K562 (cell line): ENCODE measurements around the gene GMPR. TPM values are rescaled to one million over a fixed set of nuclear protein-coding genes. Genes with fewer than 3 reads are reported as not detected.

Experiments used
- KLF1 ChIP-seq: fragments of 450-650 bp; IDR thresholded peaks from 2 replicates; pipeline ENCODE4 v1.6.1; 2016; ENCODE audit warnings: missing genetic modification characterization, missing compliant biosample characterization
- SIX5 ChIP-seq, 2 experiments: IDR thresholded peaks; 2 replicates each; pipeline ENCODE4 v1.6.1; 2011; ENCODE audit warnings: low read length in 2 of 2, borderline replicate concordance in 1 of 2, low read depth in 1 of 2, mild to moderate bottlenecking in 1 of 2, moderate library complexity in 1 of 2; ENCODE audit not compliant: insufficient read depth in 1 of 2
- STAT5A ChIP-seq: IDR thresholded peaks from 2 replicates; pipeline ENCODE4 v1.6.1; 2012; ENCODE audit warnings: low read length, inconsistent platforms, borderline replicate concordance
- ZNF174 ChIP-seq: fragments of 250-450 bp; sonication (Bioruptor Pico); IDR thresholded peaks from 2 replicates; pipeline ENCODE4 v1.4.0; 2020; ENCODE audit warnings: mild to moderate bottlenecking
- ZNF212 ChIP-seq: fragments of 450-650 bp; formaldehyde crosslinking; IDR thresholded peaks from 2 replicates; pipeline ENCODE4 v1.4.0; 2020; ENCODE audit warnings: mild to moderate bottlenecking
- polyA plus RNA-seq, 8 experiments: library from polyadenylated mRNA; depleted of rRNA in 4 of 8; stranded (reverse) in 5 of 8; unstranded in 3 of 8; fragments of >200 nt; fragmentation: Nextera tagmentation in 2 of 8; fragmentation: Illumina TruSeq in 1 of 8; extraction: Ambion mirVana in 2 of 8; extraction: Trizol in 1 of 8; gene quantifications; 2 replicates each; pipeline versions ENCODE4 v1.2.1 to v1.2.3, GENCODE V29; 2011 to 2014; ENCODE audit warnings: inconsistent platforms in 1 of 8, missing spikeins in 1 of 8
- total RNA-seq, 7 experiments: library from RNA; depleted of rRNA in 6 of 7; stranded (reverse); fragments of >200 nt in 6 of 7; fragmentation: Illumina TruSeq in 2 of 7; extraction: Trizol in 2 of 7; gene quantifications; 2 replicates each; pipeline versions ENCODE4 v1.2.1 to v1.2.3, GENCODE V29; 2011 to 2021; ENCODE audit warnings: low replicate concordance in 1 of 7
- TF ChIP-seq, protein P1 (sequence below): fragments of 200-800 bp; sonication (Bioruptor generic); IDR thresholded peaks from 2 replicates; pipeline ENCODE4 v1.6.1; 2017; ENCODE audit warnings: missing genetic modification characterization, missing compliant biosample characterization
- TF ChIP-seq, protein P2 (sequence below): fragments of 450-650 bp; IDR thresholded peaks from 2 replicates; pipeline ENCODE4 v1.6.1; 2017; ENCODE audit warnings: antibody characterized with exemption, mild to moderate bottlenecking
- TF ChIP-seq, protein P3 (sequence below): IDR thresholded peaks from 2 replicates; pipeline ENCODE4 v1.6.1; 2016; ENCODE audit warnings: missing genetic modification characterization, missing compliant biosample characterization
- TF ChIP-seq, protein P4 (sequence below), 2 experiments: fragments of 250-450 bp in 1 of 2; fragments of 450-650 bp in 1 of 2; sonication (Bioruptor Pico) in 1 of 2; IDR thresholded peaks; 2 replicates each; pipeline versions ENCODE4 v1.6.1 to v1.8.0; 2016 to 2021; ENCODE audit warnings: mild to moderate bottlenecking in 2 of 2, moderate library complexity in 2 of 2, missing compliant biosample characterization in 1 of 2, missing genetic modification characterization in 1 of 2
- TF ChIP-seq, protein P5 (sequence below): fragments of 450-650 bp; IDR thresholded peaks from 2 replicates; pipeline ENCODE4 v1.7.0; 2016; ENCODE audit warnings: borderline replicate concordance
- TF ChIP-seq, protein P6 (sequence below): fragments of 450-650 bp; IDR thresholded peaks from 2 replicates; pipeline ENCODE4 v1.6.1; 2016
- TF ChIP-seq, protein P7 (sequence below): fragments of 250-450 bp; sonication (Bioruptor Pico); IDR thresholded peaks from 2 replicates; pipeline ENCODE4 v1.8.0; 2022; ENCODE audit warnings: inconsistent platforms, mild to moderate bottlenecking, moderate library complexity, borderline replicate concordance

Gene GMPR
- total and polyA plus RNA-seq, 9 of the 15 experiments (the other 6 are each of a cell fraction or from before 2014, with no cell fraction given) = 34.6 to 83.7 (median 49.8) TPM

DNA sequence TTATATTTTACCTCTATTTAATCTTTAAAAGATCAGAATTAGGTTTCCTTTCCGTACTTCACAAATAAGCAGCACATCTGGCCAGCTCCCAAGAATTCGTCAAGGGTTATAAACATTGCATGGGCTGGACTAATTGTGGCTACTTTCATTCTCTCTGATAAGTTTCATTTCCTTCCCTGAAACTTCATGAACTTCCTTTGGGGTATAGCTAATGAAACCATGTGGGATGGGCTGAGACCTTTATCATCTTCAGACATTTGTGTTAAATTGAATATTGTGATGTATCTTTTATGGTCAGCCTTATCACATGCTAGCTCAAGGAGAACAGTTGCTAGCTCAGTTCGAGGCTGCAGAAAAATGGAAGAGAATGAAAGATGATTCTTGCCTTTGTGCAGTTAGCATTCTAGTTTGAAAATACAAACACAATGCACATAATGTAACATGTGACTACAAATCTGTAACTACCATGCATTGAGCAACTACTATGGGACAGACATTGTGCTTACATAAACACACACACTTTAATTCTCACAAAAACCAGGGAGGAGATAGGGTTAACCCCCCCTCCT lies 1.7 kb upstream of the GMPR start (continued):
- TF ChIP-seq, protein P1, sequence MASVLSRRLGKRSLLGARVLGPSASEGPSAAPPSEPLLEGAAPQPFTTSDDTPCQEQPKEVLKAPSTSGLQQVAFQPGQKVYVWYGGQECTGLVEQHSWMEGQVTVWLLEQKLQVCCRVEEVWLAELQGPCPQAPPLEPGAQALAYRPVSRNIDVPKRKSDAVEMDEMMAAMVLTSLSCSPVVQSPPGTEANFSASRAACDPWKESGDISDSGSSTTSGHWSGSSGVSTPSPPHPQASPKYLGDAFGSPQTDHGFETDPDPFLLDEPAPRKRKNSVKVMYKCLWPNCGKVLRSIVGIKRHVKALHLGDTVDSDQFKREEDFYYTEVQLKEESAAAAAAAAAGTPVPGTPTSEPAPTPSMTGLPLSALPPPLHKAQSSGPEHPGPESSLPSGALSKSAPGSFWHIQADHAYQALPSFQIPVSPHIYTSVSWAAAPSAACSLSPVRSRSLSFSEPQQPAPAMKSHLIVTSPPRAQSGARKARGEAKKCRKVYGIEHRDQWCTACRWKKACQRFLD (CRISPR knock-in tag) = no peak
- TF ChIP-seq KLF1 (tag) (no peak), ZNF212 (CRISPR knock-in tag) (no peak), STAT5A (no peak), SIX5 (IDR thresholded peaks at IDR 0.05; ENCODE audit: borderline replicate concordance in 1 of 2, insufficient read depth in 1 of 2, low read depth in 1 of 2, low read length in 2 of 2) (no peak), ZNF174 (no peak)
- TF ChIP-seq, protein P2, sequence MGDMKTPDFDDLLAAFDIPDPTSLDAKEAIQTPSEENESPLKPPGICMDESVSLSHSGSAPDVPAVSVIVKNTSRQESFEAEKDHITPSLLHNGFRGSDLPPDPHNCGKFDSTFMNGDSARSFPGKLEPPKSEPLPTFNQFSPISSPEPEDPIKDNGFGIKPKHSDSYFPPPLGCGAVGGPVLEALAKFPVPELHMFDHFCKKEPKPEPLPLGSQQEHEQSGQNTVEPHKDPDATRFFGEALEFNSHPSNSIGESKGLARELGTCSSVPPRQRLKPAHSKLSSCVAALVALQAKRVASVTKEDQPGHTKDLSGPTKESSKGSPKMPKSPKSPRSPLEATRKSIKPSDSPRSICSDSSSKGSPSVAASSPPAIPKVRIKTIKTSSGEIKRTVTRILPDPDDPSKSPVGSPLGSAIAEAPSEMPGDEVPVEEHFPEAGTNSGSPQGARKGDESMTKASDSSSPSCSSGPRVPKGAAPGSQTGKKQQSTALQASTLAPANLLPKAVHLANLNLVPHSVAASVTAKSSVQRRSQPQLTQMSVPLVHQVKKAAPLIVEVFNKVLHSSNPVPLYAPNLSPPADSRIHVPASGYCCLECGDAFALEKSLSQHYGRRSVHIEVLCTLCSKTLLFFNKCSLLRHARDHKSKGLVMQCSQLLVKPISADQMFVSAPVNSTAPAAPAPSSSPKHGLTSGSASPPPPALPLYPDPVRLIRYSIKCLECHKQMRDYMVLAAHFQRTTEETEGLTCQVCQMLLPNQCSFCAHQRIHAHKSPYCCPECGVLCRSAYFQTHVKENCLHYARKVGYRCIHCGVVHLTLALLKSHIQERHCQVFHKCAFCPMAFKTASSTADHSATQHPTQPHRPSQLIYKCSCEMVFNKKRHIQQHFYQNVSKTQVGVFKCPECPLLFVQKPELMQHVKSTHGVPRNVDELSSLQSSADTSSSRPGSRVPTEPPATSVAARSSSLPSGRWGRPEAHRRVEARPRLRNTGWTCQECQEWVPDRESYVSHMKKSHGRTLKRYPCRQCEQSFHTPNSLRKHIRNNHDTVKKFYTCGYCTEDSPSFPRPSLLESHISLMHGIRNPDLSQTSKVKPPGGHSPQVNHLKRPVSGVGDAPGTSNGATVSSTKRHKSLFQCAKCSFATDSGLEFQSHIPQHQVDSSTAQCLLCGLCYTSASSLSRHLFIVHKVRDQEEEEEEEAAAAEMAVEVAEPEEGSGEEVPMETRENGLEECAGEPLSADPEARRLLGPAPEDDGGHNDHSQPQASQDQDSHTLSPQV = peak; percentile 67
- TF ChIP-seq, protein P3, sequence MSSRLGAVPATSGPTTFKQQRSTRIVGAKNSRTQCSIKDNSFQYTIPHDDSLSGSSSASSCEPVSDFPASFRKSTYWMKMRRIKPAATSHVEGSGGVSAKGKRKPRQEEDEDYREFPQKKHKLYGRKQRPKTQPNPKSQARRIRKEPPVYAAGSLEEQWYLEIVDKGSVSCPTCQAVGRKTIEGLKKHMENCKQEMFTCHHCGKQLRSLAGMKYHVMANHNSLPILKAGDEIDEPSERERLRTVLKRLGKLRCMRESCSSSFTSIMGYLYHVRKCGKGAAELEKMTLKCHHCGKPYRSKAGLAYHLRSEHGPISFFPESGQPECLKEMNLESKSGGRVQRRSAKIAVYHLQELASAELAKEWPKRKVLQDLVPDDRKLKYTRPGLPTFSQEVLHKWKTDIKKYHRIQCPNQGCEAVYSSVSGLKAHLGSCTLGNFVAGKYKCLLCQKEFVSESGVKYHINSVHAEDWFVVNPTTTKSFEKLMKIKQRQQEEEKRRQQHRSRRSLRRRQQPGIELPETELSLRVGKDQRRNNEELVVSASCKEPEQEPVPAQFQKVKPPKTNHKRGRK (tag) = 0 out of 2 replicates have a peak, but pooled peaks have one; percentile 2
- TF ChIP-seq, protein P4, sequence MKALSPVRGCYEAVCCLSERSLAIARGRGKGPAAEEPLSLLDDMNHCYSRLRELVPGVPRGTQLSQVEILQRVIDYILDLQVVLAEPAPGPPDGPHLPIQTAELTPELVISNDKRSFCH (CRISPR knock-in tag; IDR thresholded peaks at IDR 0.05) = no peak
- TF ChIP-seq, protein P4 (tag; IDR thresholded peaks at IDR 0.05) = peak; percentile 70; the same call in 1 of the 2 replicates
- TF ChIP-seq, protein P5, sequence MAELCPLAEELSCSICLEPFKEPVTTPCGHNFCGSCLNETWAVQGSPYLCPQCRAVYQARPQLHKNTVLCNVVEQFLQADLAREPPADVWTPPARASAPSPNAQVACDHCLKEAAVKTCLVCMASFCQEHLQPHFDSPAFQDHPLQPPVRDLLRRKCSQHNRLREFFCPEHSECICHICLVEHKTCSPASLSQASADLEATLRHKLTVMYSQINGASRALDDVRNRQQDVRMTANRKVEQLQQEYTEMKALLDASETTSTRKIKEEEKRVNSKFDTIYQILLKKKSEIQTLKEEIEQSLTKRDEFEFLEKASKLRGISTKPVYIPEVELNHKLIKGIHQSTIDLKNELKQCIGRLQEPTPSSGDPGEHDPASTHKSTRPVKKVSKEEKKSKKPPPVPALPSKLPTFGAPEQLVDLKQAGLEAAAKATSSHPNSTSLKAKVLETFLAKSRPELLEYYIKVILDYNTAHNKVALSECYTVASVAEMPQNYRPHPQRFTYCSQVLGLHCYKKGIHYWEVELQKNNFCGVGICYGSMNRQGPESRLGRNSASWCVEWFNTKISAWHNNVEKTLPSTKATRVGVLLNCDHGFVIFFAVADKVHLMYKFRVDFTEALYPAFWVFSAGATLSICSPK = no peak
- TF ChIP-seq, protein P6, sequence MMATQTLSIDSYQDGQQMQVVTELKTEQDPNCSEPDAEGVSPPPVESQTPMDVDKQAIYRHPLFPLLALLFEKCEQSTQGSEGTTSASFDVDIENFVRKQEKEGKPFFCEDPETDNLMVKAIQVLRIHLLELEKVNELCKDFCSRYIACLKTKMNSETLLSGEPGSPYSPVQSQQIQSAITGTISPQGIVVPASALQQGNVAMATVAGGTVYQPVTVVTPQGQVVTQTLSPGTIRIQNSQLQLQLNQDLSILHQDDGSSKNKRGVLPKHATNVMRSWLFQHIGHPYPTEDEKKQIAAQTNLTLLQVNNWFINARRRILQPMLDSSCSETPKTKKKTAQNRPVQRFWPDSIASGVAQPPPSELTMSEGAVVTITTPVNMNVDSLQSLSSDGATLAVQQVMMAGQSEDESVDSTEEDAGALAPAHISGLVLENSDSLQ = no peak
- TF ChIP-seq, protein P7, sequence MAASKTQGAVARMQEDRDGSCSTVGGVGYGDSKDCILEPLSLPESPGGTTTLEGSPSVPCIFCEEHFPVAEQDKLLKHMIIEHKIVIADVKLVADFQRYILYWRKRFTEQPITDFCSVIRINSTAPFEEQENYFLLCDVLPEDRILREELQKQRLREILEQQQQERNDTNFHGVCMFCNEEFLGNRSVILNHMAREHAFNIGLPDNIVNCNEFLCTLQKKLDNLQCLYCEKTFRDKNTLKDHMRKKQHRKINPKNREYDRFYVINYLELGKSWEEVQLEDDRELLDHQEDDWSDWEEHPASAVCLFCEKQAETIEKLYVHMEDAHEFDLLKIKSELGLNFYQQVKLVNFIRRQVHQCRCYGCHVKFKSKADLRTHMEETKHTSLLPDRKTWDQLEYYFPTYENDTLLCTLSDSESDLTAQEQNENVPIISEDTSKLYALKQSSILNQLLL (CRISPR knock-in tag) = no peak
